IMR-90 (cell line): Measurements from ENCODE around the gene TFB1M. TPM values are rescaled to one million over a fixed set of nuclear protein-coding genes. Genes with fewer than 3 reads are reported as not detected.

Source experiments
- ATAC-seq: fragments of 200-7000 bp; cut with Tn5 transposase; 2 replicates; pipeline ENCODE4 v1.9.1; 2020; ENCODE audit warnings: low read depth, mild to moderate bottlenecking, moderate library complexity
- BruUV-seq: library from RNA; stranded (reverse); fragments of 400-500 nt; replicated peaks from 2 replicates; lab custom pipeline; 2021; lab: Mats Ljungman, UMichigan
- CTCF ChIA-PET: fragments of 300-600 bp; formaldehyde crosslinking; extraction: SDS; loops from one replicate; lab custom pipeline; 2021; ENCODE audit warnings: antibody characterized with exemption; lab: Yijun Ruan, JAX
- POLR2A ChIA-PET: fragments of 300-600 bp; sonication (Branson Sonifier 250); formaldehyde crosslinking; loops from one replicate; lab custom pipeline; 2022; ENCODE audit warnings: antibody characterized with exemption; ENCODE audit not compliant: unreplicated experiment; lab: Charles Lee
- DNase-seq: peaks from one replicate; pipeline ENCODE4 v3.0.0; 2013
- H2AFZ ChIP-seq: replicated peaks from 2 replicates; pipeline ENCODE3; 2013; ENCODE audit warnings: low read length, mild to moderate bottlenecking; ENCODE audit not compliant: poor library complexity
- H2AK5ac ChIP-seq: 2 replicates; pipeline ENCODE4 v1.6.1; 2013; ENCODE audit warnings: low read depth, low read length, inconsistent platforms
- H2AK9ac ChIP-seq: replicated peaks from 2 replicates; pipeline ENCODE3; 2013; ENCODE audit warnings: mild to moderate bottlenecking, low read depth, low read length, moderate library complexity; ENCODE audit not compliant: poor library complexity
- H2BK120ac ChIP-seq: 2 replicates; pipeline ENCODE4 v1.6.1; 2013; ENCODE audit warnings: low read depth, low read length, inconsistent platforms
- H2BK15ac ChIP-seq: 3 replicates; pipeline ENCODE4 v1.6.1; 2013; ENCODE audit warnings: low read depth, low read length, inconsistent platforms
- H2BK20ac ChIP-seq: 2 replicates; pipeline ENCODE4 v1.6.1; 2013; ENCODE audit warnings: low read depth, mild to moderate bottlenecking, inconsistent platforms, low read length, moderate library complexity
- H2BK5ac ChIP-seq: 2 replicates; pipeline ENCODE4 v1.6.1; 2013; ENCODE audit warnings: mild to moderate bottlenecking, low read depth, low read length, inconsistent platforms; ENCODE audit not compliant: poor library complexity, severe bottlenecking
- H3K14ac ChIP-seq: replicated peaks from 2 replicates; pipeline ENCODE4 v1.6.1; 2013; ENCODE audit warnings: low read depth, low read length, inconsistent platforms
- H3K18ac ChIP-seq: 2 replicates; pipeline ENCODE4 v1.6.1; 2013; ENCODE audit warnings: low read depth, low read length, control low read depth
- H3K23ac ChIP-seq: 2 replicates; pipeline ENCODE4 v1.6.1; 2013; ENCODE audit warnings: low read depth, low read length, inconsistent platforms
- H3K27ac ChIP-seq: 2 replicates; pipeline ENCODE4 v1.5.1; 2013; ENCODE audit warnings: mild to moderate bottlenecking, control low read depth, low read length; ENCODE audit not compliant: insufficient read depth
- H3K27me3 ChIP-seq: 2 replicates; pipeline ENCODE4 v1.6.1; 2013; ENCODE audit warnings: low read length; ENCODE audit not compliant: control insufficient read depth, insufficient read depth
- H3K36me3 ChIP-seq: 2 replicates; pipeline ENCODE4 v1.6.1; 2013; ENCODE audit warnings: low read length, mixed read lengths; ENCODE audit not compliant: control insufficient read depth, insufficient read depth
- H3K4ac ChIP-seq: 2 replicates; pipeline ENCODE4 v1.6.1; 2013; ENCODE audit warnings: low read depth, low read length, inconsistent platforms
- H3K4me1 ChIP-seq: 2 replicates; pipeline ENCODE4 v1.6.1; 2013; ENCODE audit warnings: low read length, mixed read lengths; ENCODE audit not compliant: control insufficient read depth, insufficient read depth
- H3K4me2 ChIP-seq: 2 replicates; pipeline ENCODE4 v1.6.1; 2013; ENCODE audit warnings: low read depth, mild to moderate bottlenecking, control low read depth, low read length, moderate library complexity
- H3K4me3 ChIP-seq: 2 replicates; pipeline ENCODE4 v1.5.1; 2013; ENCODE audit warnings: low read depth, mild to moderate bottlenecking, control low read depth, low read length, moderate library complexity; ENCODE audit not compliant: insufficient read depth
- H3K56ac ChIP-seq: 2 replicates; pipeline ENCODE4 v1.6.1; 2013; ENCODE audit warnings: low read length, inconsistent platforms; ENCODE audit not compliant: insufficient read depth; ENCODE audit errors: extremely low read depth
- H3K79me1 ChIP-seq, 2 experiments: 2 replicates each; pipeline ENCODE4 v1.6.1; 2013; ENCODE audit warnings: low read length in 2 of 2, inconsistent platforms in 1 of 2, low read depth in 1 of 2
- H3K9ac ChIP-seq: 2 replicates; pipeline ENCODE4 v1.6.1; 2013; ENCODE audit warnings: low read depth, low read length, control low read depth
- H3K9me1 ChIP-seq: 2 replicates; pipeline ENCODE4 v1.6.1; 2013; ENCODE audit warnings: low read length, inconsistent platforms; ENCODE audit not compliant: insufficient read depth
- H3K9me3 ChIP-seq: 2 replicates; pipeline ENCODE4 v1.6.1; 2013; ENCODE audit warnings: low read length; ENCODE audit not compliant: control insufficient read depth, insufficient read depth
- H4K20me1 ChIP-seq: 2 replicates; pipeline ENCODE4 v1.6.1; 2013; ENCODE audit warnings: low read length, inconsistent platforms; ENCODE audit not compliant: insufficient read depth
- H4K5ac ChIP-seq: 2 replicates; pipeline ENCODE4 v1.6.1; 2013; ENCODE audit warnings: mild to moderate bottlenecking, low read depth, low read length, control low read depth
- H4K8ac ChIP-seq, 2 experiments: 2 replicates each; pipeline ENCODE4 v1.6.1; 2013; ENCODE audit warnings: low read depth in 2 of 2, low read length in 2 of 2, control low read depth in 1 of 2, inconsistent platforms in 1 of 2
- H4K91ac ChIP-seq: 2 replicates; pipeline ENCODE4 v1.6.1; 2013; ENCODE audit warnings: low read depth, low read length, inconsistent platforms; ENCODE audit not compliant: insufficient read depth
- NFE2L2 ChIP-seq: fragments of 150-350 bp; IDR thresholded peaks from 2 replicates; pipeline ENCODE4 v1.6.1; 2016; ENCODE audit warnings: low read depth, mild to moderate bottlenecking, low read length
- WGBS, 2 experiments: methylation state at CpG; one replicate each; pipeline versions ENCODE4 v1.1.5 to v1.1.7; 2013; ENCODE audit warnings: missing lambda C conversion rate in 2 of 2; ENCODE audit not compliant: insufficient read length in 1 of 2; ENCODE audit errors: extremely low coverage in 2 of 2; 5-methylcytosine and 5-hydroxymethylcytosine counted together
- dilution Hi-C: fragments of 300-500 bp; cut with HindIII; formaldehyde crosslinking; loops from one replicate; pipeline ENCODE4 v1.14.3; 2018; ENCODE audit warnings: low sequenced_read_pairs; ENCODE audit not compliant: unreplicated experiment
- in situ Hi-C: fragments of 300-500 bp; cut with MboI; formaldehyde crosslinking; loops from 3 replicates; pipeline ENCODE4 v1.14.3; 2019; ENCODE audit warnings: low sequenced_read_pairs, inconsistent platforms, mixed read lengths
- intact Hi-C: fragments of 100-400 bp; cut with micrococcal nuclease; formaldehyde crosslinking; loops from 2 replicates; pipeline ENCODE4 v1.10.0; 2022
- polyA plus RNA-seq, 3 experiments: library from polyadenylated mRNA; depleted of rRNA; stranded (reverse); fragments of >200 nt; gene quantifications; 2 replicates each; pipeline ENCODE4 v1.2.3, GENCODE V29; 2012; ENCODE audit warnings: low replicate concordance in 1 of 3
- total RNA-seq: library from RNA; depleted of rRNA; stranded (reverse); fragments of >200 nt; gene quantifications from 2 replicates; pipeline ENCODE4 v1.2.3, GENCODE V29; 2012

The TFB1M gene
- total and polyA plus RNA-seq, 2 of the 4 experiments (the other 2 are of a cell fraction) = 18.1 to 22.4 TPM

DNA sequence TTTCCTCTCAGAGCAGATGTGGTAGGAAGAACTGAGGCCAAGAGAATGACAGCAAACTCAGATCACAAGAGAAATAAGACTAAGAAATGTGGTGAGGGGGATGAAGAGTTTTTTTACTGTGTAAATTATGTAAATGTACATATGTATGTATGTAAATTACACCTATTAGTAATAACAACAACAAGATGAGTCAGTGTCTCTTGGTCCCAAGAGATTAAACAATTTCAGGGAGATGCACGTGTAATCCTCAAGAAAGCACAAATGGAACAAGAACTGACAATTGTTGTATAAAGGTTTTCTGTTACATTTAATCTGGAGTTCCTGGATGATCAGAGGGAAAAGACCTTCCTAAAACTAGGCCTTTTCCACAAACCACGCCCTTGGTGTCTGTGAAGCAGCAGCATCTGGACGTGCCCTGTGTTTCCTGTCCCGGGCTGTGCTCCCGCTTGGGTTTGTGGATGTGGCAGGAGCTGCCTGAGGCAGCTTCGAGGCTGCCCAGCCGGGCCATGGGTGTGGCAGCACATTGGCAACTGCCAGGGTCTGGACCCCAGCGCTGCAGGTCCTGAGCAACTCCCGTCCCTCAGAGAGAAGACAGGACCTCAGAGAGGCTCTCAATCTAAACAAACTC, 49.5 kb downstream of the TFB1M start:
- Histone ChIP-seq H3K4me1 (no peaks in the 10 kb centered on the region; the same call in 1 of the 2 replicates), H2AFZ (no peak overlapping the region), H3K4me3 (no peak overlapping the region), H4K20me1 (no peaks in the 10 kb centered on the region), H3K56ac (no peak overlapping the region), H2AK9ac (peak overlapping the region; percentile 18), H3K4me2 (no peak overlapping the region), H3K23ac (0 out of 2 replicates have a peak overlapping the region, but pooled peaks have one; percentile 34), H2BK120ac (no peak overlapping the region), H4K5ac (no peak overlapping the region), H3K27ac (no peak overlapping the region), H3K79me1 (peaks cover 6 to 37% of the 10 kb centered on the region in 2 experiments), H2BK5ac (no peak overlapping the region), H2BK15ac (no peak overlapping the region), H3K36me3 (peaks cover 6% of the 10 kb centered on the region), H3K9ac (no peak overlapping the region), H2AK5ac (peak overlapping the region; percentile 15; the same call in 1 of the 2 replicates), H3K9me1 (peaks cover 15% of the 10 kb centered on the region), H3K14ac (0 out of 2 replicates have a peak overlapping the region, but pooled peaks have one; percentile 28), H4K91ac (no peak overlapping the region), H3K18ac (no peak overlapping the region), H3K27me3 (no peaks in the 10 kb centered on the region), H2BK20ac (no peak overlapping the region), H3K9me3 (no peaks in the 10 kb centered on the region), H3K4ac (peak overlapping the region; percentile 40; the same call in 1 of the 2 replicates), H4K8ac (peak overlapping the region in 1 of 2 experiments; percentile 39; a peak in 1 of 4 replicates)
- WGBS, 2 experiments = 80% methylated on average over 1 of the region's 9 CpGs; no CpG with 5 or more reads in 1 of the 2 experiments
- TF ChIP-seq NFE2L2 = no peak
- intact Hi-C loops (no loop called here), in situ Hi-C loops (no loop called here), dilution Hi-C loops (no loop called here)
- ATAC-seq (no peak; the same call in 1 of the 2 replicates), DNase-seq (no peak)
- no TSS peak for BruUV-seq
- CTCF ChIA-PET = no interaction called here
- POLR2A ChIA-PET = no interaction called here
